CD4-positive, CD25-positive, alpha-beta regulatory T cell (primary cell): ENCODE data around the gene COG5. TPM values are rescaled to one million over a fixed set of nuclear protein-coding genes. Genes with fewer than 3 reads are reported as not detected.
A peak's percentile ranks its signal among the peaks of the same experiment; 100 is the strongest.

Source experiments
- ATAC-seq, 2 donors: fragments of 150-1000 bp; cut with Tn5 transposase; one replicate each; pipeline ENCODE4 v1.10.0; 2021; ENCODE audit warnings: low read depth in 2 of 2, moderate number of reproducible peaks in 2 of 2, moderate library complexity in 1 of 2
- DNase-seq, 3 donors: peaks; one replicate each; pipeline versions ENCODE4 v3.0.0 to v3.0.0-alpha.2; 2012 to 2022; ENCODE audit warnings: mixed read lengths in 1 of 3
- H3K27ac ChIP-seq: one replicate; pipeline ENCODE4 v1.7.0; 2013; ENCODE audit warnings: mild to moderate bottlenecking, low read length; ENCODE audit not compliant: insufficient read depth, poor library complexity, severe bottlenecking
- H3K27me3 ChIP-seq: one replicate; pipeline ENCODE4 v1.7.0; 2013; ENCODE audit warnings: low read length; ENCODE audit not compliant: control insufficient read depth, insufficient read depth
- H3K36me3 ChIP-seq: one replicate; pipeline ENCODE4 v1.7.0; 2013; ENCODE audit warnings: mild to moderate bottlenecking, low read length, moderate library complexity; ENCODE audit not compliant: control insufficient read depth, insufficient read depth
- H3K4me1 ChIP-seq: 2 replicates; pipeline ENCODE4 v1.7.0; 2013; ENCODE audit warnings: mild to moderate bottlenecking, low read length; ENCODE audit not compliant: insufficient read depth, control insufficient read depth, poor library complexity, severe bottlenecking
- H3K4me3 ChIP-seq: one replicate; pipeline ENCODE4 v1.7.0; 2013; ENCODE audit warnings: low read depth, mild to moderate bottlenecking, low read length, moderate library complexity
- H3K9me3 ChIP-seq, 2 experiments: 1 replicate in 1 of 2; 2 replicates in 1 of 2; pipeline ENCODE4 v1.7.0; 2013; ENCODE audit warnings: low read length in 2 of 2, mild to moderate bottlenecking in 1 of 2, moderate library complexity in 1 of 2; ENCODE audit not compliant: control insufficient read depth in 2 of 2
- H3K27ac Mint-ChIP-seq, 3 donors: one replicate each; pipeline ENCODE4 v1.8.0; 2020 to 2022; ENCODE audit warnings: mild to moderate bottlenecking in 3 of 3, mixed read lengths in 3 of 3, moderate library complexity in 2 of 3
- H3K27me3 Mint-ChIP-seq: one replicate; pipeline ENCODE4 v1.8.0; 2022; ENCODE audit warnings: mild to moderate bottlenecking, mixed read lengths
- H3K36me3 Mint-ChIP-seq: one replicate; pipeline ENCODE4 v1.8.0; 2020; ENCODE audit warnings: mixed read lengths
- H3K4me1 Mint-ChIP-seq, 4 donors: one replicate each; pipeline ENCODE4 v1.8.0; 2020 to 2022; ENCODE audit warnings: mixed read lengths in 4 of 4, mild to moderate bottlenecking in 1 of 4
- H3K4me3 Mint-ChIP-seq, 4 donors: one replicate each; pipeline ENCODE4 v1.8.0; 2020 to 2022; ENCODE audit warnings: mild to moderate bottlenecking in 4 of 4, mixed read lengths in 4 of 4, moderate library complexity in 3 of 4
- H3K9me3 Mint-ChIP-seq, 7 donors: one replicate each; pipeline ENCODE4 v1.8.0; 2020 to 2022; ENCODE audit warnings: mixed read lengths in 7 of 7, mild to moderate bottlenecking in 3 of 7, moderate library complexity in 2 of 7
- polyA plus RNA-seq, 4 donors: library from polyadenylated mRNA; unstranded; fragments of 300-500 nt; fragmentation: Illumina TruSeq; gene quantifications; one replicate each; pipeline ENCODE4 v1.2.3, GENCODE V29; 2021
- total RNA-seq: library from RNA; stranded (reverse); gene quantifications from one replicate; pipeline ENCODE4 v1.2.3, GENCODE V29; 2022

Gene COG5
- total and polyA plus RNA-seq, 5 donors from 2014 or later = 23.2 to 68.2 (median 34.5) TPM

DNA sequence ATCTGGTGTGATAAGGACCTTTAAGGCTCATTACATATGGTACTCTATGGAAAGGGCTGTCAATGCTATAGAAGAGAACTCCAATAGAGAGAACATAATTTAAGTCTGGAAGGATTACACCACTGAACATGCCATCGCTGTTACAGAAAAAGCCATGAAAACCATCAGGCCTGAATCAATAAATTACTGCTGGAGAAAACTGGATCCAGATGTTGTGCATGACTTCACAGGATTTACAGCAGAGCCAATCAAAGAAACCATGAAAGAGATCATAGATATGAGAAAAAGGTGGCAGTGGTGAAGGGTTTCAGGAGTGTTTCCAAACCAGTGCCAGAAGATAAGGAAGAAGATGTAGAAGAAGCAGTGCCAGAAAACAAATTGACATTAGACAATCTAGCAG, 112.8 kb downstream of the COG5 start:
- Mint-ChIP-seq H3K36me3 (peaks cover 46% of the 10 kb centered on the region), H3K4me1 (peaks cover 0 to 47% (median 25%) of the 10 kb centered on the region in 4 donors), H3K27me3 (peaks cover 6% of the 10 kb centered on the region), H3K4me3 (no peak overlapping the region), H3K9me3 (peaks cover 0 to 4% (median 0%) of the 10 kb centered on the region in 7 donors), H3K27ac (no peak overlapping the region)
- no peak overlapping the region for H3K4me3 ChIP-seq
- no peaks in the 10 kb centered on the region for H3K9me3 ChIP-seq
- no peaks in the 10 kb centered on the region for H3K4me1 ChIP-seq
- DNase-seq = no peak
- ATAC-seq = no peak
- H3K27me3 ChIP-seq = no peaks in the 10 kb centered on the region
- peaks cover 3% of the 10 kb centered on the region for H3K36me3 ChIP-seq
- H3K27ac ChIP-seq = no peak overlapping the region

DNA sequence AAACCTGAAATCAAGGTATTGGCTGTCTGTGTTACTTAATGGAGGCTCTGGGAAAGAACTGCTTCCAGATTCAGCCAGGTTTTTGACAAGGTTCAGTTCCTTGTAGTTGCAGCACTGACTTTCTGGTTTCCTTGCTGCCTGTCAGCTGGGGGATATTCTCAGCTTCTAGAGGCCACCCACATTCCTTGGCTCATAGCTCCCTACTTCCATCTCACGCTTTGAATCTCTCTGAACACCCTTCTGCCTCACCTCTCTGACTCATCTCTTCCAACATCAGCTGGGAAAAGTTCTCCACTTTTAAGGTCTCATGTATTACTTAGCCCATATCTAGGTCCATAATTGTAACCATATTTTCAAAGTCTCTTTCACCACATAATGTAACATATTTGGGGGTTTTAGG, 116.7 kb downstream of the COG5 start:
- Mint-ChIP-seq H3K27me3 (peaks cover 6% of the 10 kb centered on the region), H3K9me3 (peaks cover 0 to 3% (median 0%) of the 10 kb centered on the region in 7 donors), H3K36me3 (peaks cover 42% of the 10 kb centered on the region), H3K27ac (no peak overlapping the region), H3K4me3 (no peak overlapping the region), H3K4me1 (peaks cover 0 to 25% (median 16%) of the 10 kb centered on the region in 4 donors)
- DNase-seq (no peak), ATAC-seq (no peak)
- H3K36me3 ChIP-seq = peaks cover 10% of the 10 kb centered on the region
- H3K4me3 ChIP-seq = no peak overlapping the region
- no peaks in the 10 kb centered on the region for H3K4me1 ChIP-seq
- H3K27me3 ChIP-seq = no peaks in the 10 kb centered on the region
- no peak overlapping the region for H3K27ac ChIP-seq
- H3K9me3 ChIP-seq = no peaks in the 10 kb centered on the region

DNA sequence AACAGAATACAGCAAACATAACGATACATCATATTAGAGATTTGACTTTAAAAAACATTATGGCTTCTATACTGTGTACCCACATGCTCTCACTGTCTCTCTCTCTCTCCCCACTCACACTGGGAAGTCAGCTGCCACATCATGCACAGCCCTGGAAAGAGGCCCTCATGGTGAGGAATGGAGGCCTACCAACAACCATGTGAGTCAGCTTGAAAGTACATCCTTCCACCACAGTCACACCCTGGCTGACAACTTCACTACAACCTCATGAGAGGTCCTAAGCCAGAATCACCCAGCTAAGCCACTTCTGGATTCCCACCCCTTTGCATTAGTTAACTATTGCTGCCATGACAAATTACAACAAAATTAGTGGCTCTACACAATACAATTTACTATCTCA, 117.2 kb downstream of the COG5 start:
- Mint-ChIP-seq H3K36me3 (peaks cover 44% of the 10 kb centered on the region), H3K9me3 (peaks cover 0 to 3% (median 0%) of the 10 kb centered on the region in 7 donors), H3K4me1 (peaks cover 0 to 24% (median 15%) of the 10 kb centered on the region in 4 donors), H3K27ac (no peak overlapping the region), H3K27me3 (peaks cover 5% of the 10 kb centered on the region), H3K4me3 (no peak overlapping the region)
- DNase-seq (no peak), ATAC-seq (no peak)
- H3K27ac ChIP-seq = no peak overlapping the region
- no peaks in the 10 kb centered on the region for H3K27me3 ChIP-seq
- no peak overlapping the region for H3K4me3 ChIP-seq
- H3K9me3 ChIP-seq = no peaks in the 10 kb centered on the region
- H3K36me3 ChIP-seq = peaks cover 12% of the 10 kb centered on the region
- H3K4me1 ChIP-seq = no peaks in the 10 kb centered on the region

DNA sequence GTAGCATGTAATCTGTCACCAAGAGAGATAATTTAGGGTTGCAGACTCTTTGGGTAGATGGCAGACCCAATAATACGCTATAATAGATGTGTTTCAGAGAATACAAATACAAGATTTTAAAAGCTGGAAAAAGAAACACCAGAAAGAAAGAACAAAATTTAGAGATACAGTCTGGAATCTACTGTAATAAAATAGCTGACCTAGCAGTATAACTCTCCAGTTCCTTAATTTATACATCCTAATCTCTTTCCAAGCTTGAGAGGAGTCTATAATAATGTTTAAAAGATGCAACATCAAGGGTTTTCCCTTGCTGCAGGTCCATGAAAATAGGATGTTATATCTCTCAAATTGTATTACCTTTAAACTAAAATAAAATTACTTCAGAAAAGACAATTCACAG, 121.0 kb downstream of the COG5 start:
- Mint-ChIP-seq H3K27ac (no peak overlapping the region), H3K4me3 (no peak overlapping the region), H3K27me3 (no peaks in the 10 kb centered on the region), H3K36me3 (peaks cover 32% of the 10 kb centered on the region), H3K9me3 (peaks cover 0 to 2% (median 0%) of the 10 kb centered on the region in 7 donors), H3K4me1 (peaks cover 0 to 13% (median 9%) of the 10 kb centered on the region in 4 donors)
- no peaks in the 10 kb centered on the region for H3K9me3 ChIP-seq
- ATAC-seq (no peak), DNase-seq (no peak)
- no peak overlapping the region for H3K27ac ChIP-seq
- no peaks in the 10 kb centered on the region for H3K27me3 ChIP-seq
- H3K36me3 ChIP-seq = peaks cover 12% of the 10 kb centered on the region
- no peaks in the 10 kb centered on the region for H3K4me1 ChIP-seq
- no peak overlapping the region for H3K4me3 ChIP-seq

DNA sequence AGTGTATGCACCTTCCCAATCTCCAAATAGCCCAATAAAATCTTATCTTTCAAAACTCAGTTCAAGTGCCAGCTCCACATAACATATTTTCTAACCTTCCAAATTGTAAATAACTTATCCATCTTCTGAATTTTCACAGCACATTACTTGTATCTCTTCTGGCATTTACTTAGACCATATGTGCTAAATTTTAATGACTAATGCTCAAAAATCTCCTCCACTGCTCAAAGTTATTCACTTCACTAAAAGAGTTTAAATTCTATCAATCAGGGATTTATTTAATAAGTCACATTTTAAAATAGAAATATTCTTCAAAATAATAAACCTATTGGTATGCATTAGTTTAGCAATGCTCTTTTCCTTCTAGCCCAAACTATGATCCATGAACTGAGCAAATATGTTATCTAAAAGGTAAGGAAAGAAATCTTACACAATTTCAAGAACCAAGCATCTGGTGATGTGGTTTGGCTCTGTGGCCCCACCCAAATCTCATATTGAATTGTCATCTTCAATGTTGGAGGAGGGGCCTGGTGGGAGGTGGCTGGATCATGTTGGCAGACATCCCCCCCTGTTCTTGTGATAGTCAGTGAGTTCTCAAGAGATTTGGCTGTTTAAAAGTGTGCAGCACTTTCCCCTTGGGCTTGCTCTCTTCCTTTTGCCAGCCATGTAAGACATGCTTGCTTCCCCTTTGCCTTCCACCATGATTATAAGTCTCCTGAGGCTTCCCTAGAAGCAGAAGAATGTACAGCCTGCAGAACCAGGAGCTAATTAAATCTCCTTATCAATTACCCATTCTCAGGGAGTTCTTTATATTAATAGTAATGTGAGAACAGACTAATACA, 121.9 kb downstream of the COG5 start:
- peaks cover 28% of the 10 kb centered on the region for H3K36me3 Mint-ChIP-seq

DNA sequence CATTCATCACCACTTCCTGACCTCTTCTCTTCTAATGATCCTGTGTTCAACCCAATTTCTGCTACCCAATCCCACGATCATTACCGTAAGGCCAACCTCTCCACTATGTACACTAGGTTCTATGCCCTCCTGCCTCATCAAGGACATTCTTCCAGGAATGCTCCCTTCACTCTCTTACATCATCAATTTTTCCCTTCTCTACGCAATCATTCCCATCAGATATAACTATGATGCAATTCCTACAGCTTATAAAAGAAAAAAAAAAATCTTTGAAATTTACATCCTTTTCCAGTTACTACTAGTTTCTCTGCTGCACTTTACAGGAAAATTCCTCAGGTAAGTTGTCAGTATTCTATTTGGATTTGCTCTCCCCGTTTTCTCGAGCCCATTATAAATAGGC, 124.7 kb downstream of the COG5 start:
- no peaks in the 10 kb centered on the region for H3K4me1 ChIP-seq
- peak overlapping the region in 1 of 3 donors; percentile 3 for H3K27ac Mint-ChIP-seq
- no peaks in the 10 kb centered on the region for H3K27me3 Mint-ChIP-seq
- no peak overlapping the region for H3K27ac ChIP-seq
- peaks cover 0 to 13% (median 9%) of the 10 kb centered on the region in 4 donors for H3K4me1 Mint-ChIP-seq
- H3K4me3 Mint-ChIP-seq = no peak overlapping the region
- no peaks in the 10 kb centered on the region for H3K9me3 ChIP-seq
- ATAC-seq (no peak), DNase-seq (no peak)
- no peak overlapping the region for H3K4me3 ChIP-seq
- no peaks in the 10 kb centered on the region for H3K27me3 ChIP-seq
- peaks cover 8% of the 10 kb centered on the region for H3K36me3 ChIP-seq
- peaks cover 0 to 4% (median 2%) of the 10 kb centered on the region in 7 donors for H3K9me3 Mint-ChIP-seq
- H3K36me3 Mint-ChIP-seq = peaks cover 34% of the 10 kb centered on the region

More for the DNA sequence above, 121.9 kb downstream of the COG5 start:
- ATAC-seq (no peak), DNase-seq (no peak)
- Histone ChIP-seq H3K27ac (no peak overlapping the region), H3K9me3 (no peaks in the 10 kb centered on the region), H3K4me3 (no peak overlapping the region), H3K36me3 (peaks cover 12% of the 10 kb centered on the region), H3K4me1 (no peaks in the 10 kb centered on the region), H3K27me3 (no peaks in the 10 kb centered on the region)
- Mint-ChIP-seq H3K27me3 (no peaks in the 10 kb centered on the region), H3K4me3 (no peak overlapping the region), H3K9me3 (peaks cover 0 to 2% (median 0%) of the 10 kb centered on the region in 7 donors), H3K4me1 (peaks cover 0 to 13% (median 7%) of the 10 kb centered on the region in 4 donors), H3K27ac (no peak overlapping the region)

DNA sequence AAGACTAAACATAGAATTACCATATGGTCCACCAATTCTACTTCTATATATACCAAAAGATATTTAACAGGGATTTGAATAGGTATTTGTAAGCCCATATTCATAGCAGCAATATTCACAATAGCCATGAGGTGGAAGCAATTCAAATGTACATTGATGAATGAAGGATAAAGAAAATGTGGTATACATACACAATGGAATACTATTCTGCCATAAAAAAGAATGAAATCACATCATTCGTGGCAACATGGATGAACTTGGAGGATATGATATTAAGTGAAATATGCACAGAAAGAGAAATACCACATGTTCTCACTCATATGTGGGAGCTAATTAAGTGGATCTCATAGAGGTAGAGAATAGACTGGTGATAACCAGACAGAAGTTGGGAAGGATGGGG, 128.0 kb downstream of the COG5 start:
- no peaks in the 10 kb centered on the region for H3K4me1 ChIP-seq
- Mint-ChIP-seq H3K4me3 (peak overlapping the region in 1 of 4 donors; percentile 38), H3K27ac (no peak overlapping the region), H3K27me3 (no peaks in the 10 kb centered on the region), H3K4me1 (peaks cover 5 to 21% (median 13%) of the 10 kb centered on the region in 4 donors), H3K9me3 (peaks cover 0 to 4% (median 2%) of the 10 kb centered on the region in 7 donors), H3K36me3 (peaks cover 17% of the 10 kb centered on the region)
- DNase-seq (no peak), ATAC-seq (no peak)
- H3K36me3 ChIP-seq = no peaks in the 10 kb centered on the region
- H3K4me3 ChIP-seq = no peak overlapping the region
- no peaks in the 10 kb centered on the region for H3K27me3 ChIP-seq
- H3K27ac ChIP-seq = no peak overlapping the region
- no peaks in the 10 kb centered on the region for H3K9me3 ChIP-seq

DNA sequence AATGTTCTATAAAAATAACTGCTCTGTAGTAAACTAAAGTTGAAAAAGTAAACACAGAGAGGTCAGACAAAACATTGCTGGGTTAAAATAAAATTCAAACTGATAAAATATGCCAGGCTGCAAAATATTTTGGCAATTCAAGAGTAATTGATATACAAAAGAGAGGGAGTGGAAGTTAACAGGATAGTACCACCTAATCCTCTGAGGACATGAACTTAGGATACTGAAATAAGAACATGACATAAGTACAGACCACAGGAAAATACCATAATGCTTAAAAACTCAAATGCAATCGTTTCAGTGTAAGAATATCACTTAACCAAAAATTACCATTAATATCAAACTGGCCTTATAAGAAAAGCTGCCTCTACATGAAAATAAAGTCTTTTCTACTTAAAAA, 131.5 kb downstream of the COG5 start:
- Histone ChIP-seq H3K9me3 (no peaks in the 10 kb centered on the region), H3K36me3 (peaks cover 6% of the 10 kb centered on the region), H3K4me1 (no peaks in the 10 kb centered on the region), H3K4me3 (no peak overlapping the region), H3K27me3 (no peaks in the 10 kb centered on the region), H3K27ac (no peak overlapping the region)
- ATAC-seq (no peak), DNase-seq (no peak)
- H3K27ac Mint-ChIP-seq = no peak overlapping the region
- no peak overlapping the region for H3K4me3 Mint-ChIP-seq
- peaks cover 37% of the 10 kb centered on the region for H3K36me3 Mint-ChIP-seq
- H3K4me1 Mint-ChIP-seq = peaks cover 5 to 15% (median 11%) of the 10 kb centered on the region in 4 donors
- peaks cover 0 to 5% (median 3%) of the 10 kb centered on the region in 7 donors for H3K9me3 Mint-ChIP-seq
- no peaks in the 10 kb centered on the region for H3K27me3 Mint-ChIP-seq
